ENCODE measurements around the gene SLC31A1. TPM values are rescaled to one million over a fixed set of nuclear protein-coding genes. Genes with fewer than 3 reads are reported as not detected.

Gene SLC31A1
- total RNA-seq, 1 experiment from 2014 or later: 64.9 TPM

DNA sequence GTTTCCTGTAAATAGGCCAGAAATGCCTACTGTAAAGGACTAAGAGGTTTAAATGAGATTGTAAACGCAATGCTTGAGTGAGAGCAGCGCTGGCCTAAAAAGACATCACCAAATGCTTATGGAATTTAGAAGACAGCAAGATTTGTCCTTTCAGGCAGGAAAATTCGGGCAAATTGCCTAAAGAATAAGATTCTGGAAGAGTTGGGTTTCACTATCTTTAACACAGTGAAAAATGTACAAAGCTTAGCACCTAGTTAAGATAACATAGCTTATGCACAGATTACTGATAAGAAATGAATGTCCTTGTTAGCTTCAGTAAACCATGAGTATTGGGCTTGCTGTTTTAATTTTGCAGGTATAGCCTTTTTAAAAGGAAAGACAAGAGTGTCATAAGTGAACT, 4.9 kb upstream of the SLC31A1 start:
- Histone ChIP-seq H3K36me3 (ENCODE audit: control insufficient read depth, insufficient read depth, low read length) (no peaks in the 10 kb centered on the region), H3K4me1 (peaks cover 15% of the 10 kb centered on the region), H3K9me3 (no peaks in the 10 kb centered on the region), H3K4me3 (ENCODE audit: low read depth, low read length) (no peak overlapping the region), H3K27me3 (replicated peaks; ENCODE audit: control insufficient read depth, insufficient read depth, low read length) (no peaks in the 10 kb centered on the region)
- Mint-ChIP-seq H3K9me3 (ENCODE audit: unreplicated experiment) (no peaks in the 10 kb centered on the region), H3K4me1 (ENCODE audit: low read depth, unreplicated experiment) (peaks cover 7% of the 10 kb centered on the region), H3K4me3 (ENCODE audit: unreplicated experiment) (no peak overlapping the region), H3K27ac (ENCODE audit: unreplicated experiment) (no peak overlapping the region), H3K27me3 (ENCODE audit: insufficient read depth, unreplicated experiment) (no peaks in the 10 kb centered on the region), H3K36me3 (ENCODE audit: insufficient read depth, unreplicated experiment) (peaks cover 13% of the 10 kb centered on the region)
- no TSS peak for BruUV-seq (replicated peaks)
- POLR2A ChIA-PET: no interaction called here
- intact Hi-C loops (cut with micrococcal nuclease; ENCODE audit: unreplicated experiment): no loop called here
- no peak for DNase-seq
- CTCF ChIA-PET: no interaction called here
- TF ChIP-seq, protein P1, sequence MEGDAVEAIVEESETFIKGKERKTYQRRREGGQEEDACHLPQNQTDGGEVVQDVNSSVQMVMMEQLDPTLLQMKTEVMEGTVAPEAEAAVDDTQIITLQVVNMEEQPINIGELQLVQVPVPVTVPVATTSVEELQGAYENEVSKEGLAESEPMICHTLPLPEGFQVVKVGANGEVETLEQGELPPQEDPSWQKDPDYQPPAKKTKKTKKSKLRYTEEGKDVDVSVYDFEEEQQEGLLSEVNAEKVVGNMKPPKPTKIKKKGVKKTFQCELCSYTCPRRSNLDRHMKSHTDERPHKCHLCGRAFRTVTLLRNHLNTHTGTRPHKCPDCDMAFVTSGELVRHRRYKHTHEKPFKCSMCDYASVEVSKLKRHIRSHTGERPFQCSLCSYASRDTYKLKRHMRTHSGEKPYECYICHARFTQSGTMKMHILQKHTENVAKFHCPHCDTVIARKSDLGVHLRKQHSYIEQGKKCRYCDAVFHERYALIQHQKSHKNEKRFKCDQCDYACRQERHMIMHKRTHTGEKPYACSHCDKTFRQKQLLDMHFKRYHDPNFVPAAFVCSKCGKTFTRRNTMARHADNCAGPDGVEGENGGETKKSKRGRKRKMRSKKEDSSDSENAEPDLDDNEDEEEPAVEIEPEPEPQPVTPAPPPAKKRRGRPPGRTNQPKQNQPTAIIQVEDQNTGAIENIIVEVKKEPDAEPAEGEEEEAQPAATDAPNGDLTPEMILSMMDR (IDR thresholded peaks at IDR 0.05; ENCODE audit: insufficient read depth in 1 of 2, low read depth in 1 of 2, low read length in 1 of 2, severe bottlenecking in 1 of 2, unreplicated experiment in 1 of 2): no peak

DNA sequence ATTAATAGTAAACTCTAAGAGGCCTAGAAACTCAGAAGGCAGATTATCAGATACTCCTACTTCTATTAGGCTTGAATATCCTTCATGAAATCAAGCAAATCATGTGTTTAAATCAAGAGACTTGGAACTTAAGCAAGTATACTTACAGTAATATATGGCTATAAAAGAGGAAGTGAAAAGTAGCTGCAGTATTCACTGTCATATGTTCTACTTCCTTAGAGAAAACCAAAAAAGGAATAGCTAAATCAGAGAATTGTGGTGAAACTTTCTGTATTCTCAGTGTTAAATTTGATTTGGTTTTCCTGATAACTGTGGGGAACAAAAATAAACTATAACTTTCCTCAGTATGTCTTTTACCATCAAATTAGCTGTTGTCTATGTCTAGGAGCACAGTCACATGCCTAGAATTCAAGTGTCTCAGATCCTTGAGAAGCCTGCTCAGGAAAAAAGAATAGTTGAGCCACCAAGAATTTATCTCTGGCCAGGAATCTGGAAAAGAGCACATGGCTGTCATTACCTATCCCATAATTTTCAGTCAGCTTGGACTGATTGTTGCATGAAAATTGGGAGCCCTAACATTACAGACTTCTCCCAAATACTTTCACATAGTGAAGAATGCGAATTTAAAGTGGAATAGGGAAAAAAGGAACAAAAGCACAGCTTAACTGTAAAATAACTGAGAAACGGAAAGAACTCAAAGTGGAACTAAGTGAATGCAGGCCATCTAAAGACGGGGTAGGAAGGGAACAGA, 2.0 kb upstream of the SLC31A1 start:
- peaks cover 15% of the 10 kb centered on the region for H3K4me1 ChIP-seq
- no peaks in the 10 kb centered on the region for H3K9me3 ChIP-seq
- Mint-ChIP-seq H3K36me3 (ENCODE audit: insufficient read depth, unreplicated experiment) (peaks cover 27% of the 10 kb centered on the region), H3K27ac (ENCODE audit: unreplicated experiment) (peak overlapping the region; percentile 3), H3K27me3 (ENCODE audit: insufficient read depth, unreplicated experiment) (no peaks in the 10 kb centered on the region), H3K4me1 (ENCODE audit: low read depth, unreplicated experiment) (peaks cover 17% of the 10 kb centered on the region), H3K4me3 (ENCODE audit: unreplicated experiment) (peak overlapping the region; percentile 97), H3K9me3 (ENCODE audit: unreplicated experiment) (no peaks in the 10 kb centered on the region)
- ChIA-PET POLR2A (no interaction called here), CTCF (no interaction called here)
- H3K36me3 ChIP-seq (ENCODE audit: control insufficient read depth, insufficient read depth, low read length): no peaks in the 10 kb centered on the region
- no peak for DNase-seq
- BruUV-seq (replicated peaks): no TSS peak
- TF ChIP-seq, protein P1 (IDR thresholded peaks at IDR 0.05; ENCODE audit: insufficient read depth in 1 of 2, low read depth in 1 of 2, low read length in 1 of 2, severe bottlenecking in 1 of 2, unreplicated experiment in 1 of 2): no peak
- intact Hi-C loops (cut with micrococcal nuclease; ENCODE audit: unreplicated experiment): no loop called here
- no peaks in the 10 kb centered on the region for H3K27me3 ChIP-seq (replicated peaks; ENCODE audit: control insufficient read depth, insufficient read depth, low read length)
- H3K4me3 ChIP-seq (ENCODE audit: low read depth, low read length): 0 out of 2 replicates have a peak overlapping the region, but pooled peaks have one; percentile 74

- intact Hi-C loops (cut with micrococcal nuclease; ENCODE audit: unreplicated experiment): loop anchor here (5.0 to 10.0 kb wide), 2 partner anchors 192 to 885 kb away; partner anchors contain the start of genes C9orf43, POLE3 and PTBP3
- H3K9me3 Mint-ChIP-seq (ENCODE audit: unreplicated experiment): no peaks in the 10 kb centered on the region
- peak overlapping the region; percentile 97 for H3K4me3 Mint-ChIP-seq (ENCODE audit: unreplicated experiment)
- ChIA-PET CTCF (interaction anchor here (0.6 to 1.8 kb wide), 2 partner anchors 55 to 163 kb away, joined by 4 to 9 read pairs; partner anchors contain the start of genes CDC26 and PRPF4), POLR2A (no interaction called here)
- no peaks in the 10 kb centered on the region for H3K27me3 Mint-ChIP-seq (ENCODE audit: insufficient read depth, unreplicated experiment)
- H3K36me3 Mint-ChIP-seq (ENCODE audit: insufficient read depth, unreplicated experiment): peaks cover 31% of the 10 kb centered on the region
- peaks cover 17% of the 10 kb centered on the region for H3K4me1 Mint-ChIP-seq (ENCODE audit: low read depth, unreplicated experiment)
- no TSS peak for BruUV-seq (replicated peaks)
- Histone ChIP-seq H3K36me3 (ENCODE audit: control insufficient read depth, insufficient read depth, low read length) (no peaks in the 10 kb centered on the region; the same call in 1 of the 2 replicates), H3K27me3 (replicated peaks; ENCODE audit: control insufficient read depth, insufficient read depth, low read length) (no peaks in the 10 kb centered on the region), H3K4me3 (ENCODE audit: low read depth, low read length) (peak overlapping the region; percentile 74), H3K4me1 (peaks cover 15% of the 10 kb centered on the region), H3K9me3 (no peaks in the 10 kb centered on the region)
- no peak for DNase-seq
- peak overlapping the region; percentile 93 for H3K27ac Mint-ChIP-seq (ENCODE audit: unreplicated experiment)
- TF ChIP-seq, protein P1 (IDR thresholded peaks at IDR 0.05; ENCODE audit: insufficient read depth in 1 of 2, low read depth in 1 of 2, low read length in 1 of 2, severe bottlenecking in 1 of 2, unreplicated experiment in 1 of 2): no peak
Observed at GRCh38 chr9:113219969-113220368, 1.4 kb upstream of the SLC31A1 start.
